Activated CD4-positive, alpha-beta memory T cell treated with anti-CD3 and anti-CD28 coated beads, Interleukin-2, amount 10 ng/mL, durations not matched to agents 7 days and 5 days (primary cell): ENCODE measurements around the gene ATXN2L. TPM values are rescaled to one million over a fixed set of nuclear protein-coding genes. Genes with fewer than 3 reads are reported as not detected.
"Not testable (repeated sequence)": the region's sequence is repeated elsewhere in the genome, so short reads cannot be mapped to it uniquely, and the experiment has no call there.

Experiments used
- CTCF ChIA-PET: fragments of 350-600 bp; sonication (Branson Sonifier 250); formaldehyde crosslinking; loops from one replicate; lab custom pipeline; 2021; ENCODE audit warnings: antibody characterized with exemption, inconsistent platforms; lab: Charles Lee
- POLR2A ChIA-PET: fragments of 350-600 bp; sonication (Branson Sonifier 250); formaldehyde crosslinking; loops from one replicate; lab custom pipeline; 2021; ENCODE audit warnings: antibody characterized with exemption; lab: Charles Lee
- DNase-seq: peaks from one replicate; pipeline ENCODE4 v3.0.0-alpha.2; 2020
- H3K27ac Mint-ChIP-seq: one replicate; pipeline ENCODE4 v1.8.0; 2021; ENCODE audit warnings: mild to moderate bottlenecking, mixed read lengths
- H3K27me3 Mint-ChIP-seq: one replicate; pipeline ENCODE4 v1.8.0; 2021; ENCODE audit warnings: mixed read lengths
- H3K36me3 Mint-ChIP-seq: one replicate; pipeline ENCODE4 v1.8.0; 2021; ENCODE audit warnings: low read depth, mixed read lengths
- H3K4me1 Mint-ChIP-seq: one replicate; pipeline ENCODE4 v1.8.0; 2021; ENCODE audit warnings: mixed read lengths
- H3K4me3 Mint-ChIP-seq: one replicate; pipeline ENCODE4 v1.8.0; 2021; ENCODE audit warnings: mild to moderate bottlenecking, mixed read lengths
- H3K9me3 Mint-ChIP-seq: one replicate; pipeline ENCODE4 v1.8.0; 2021; ENCODE audit warnings: mixed read lengths
- total RNA-seq, 2 experiments: library from RNA; stranded (reverse); gene quantifications; one replicate each; pipeline ENCODE4 v1.2.3, GENCODE V29; 2021

The ATXN2L gene
- total RNA-seq, 2 experiments from 2014 or later = 255 to 267 TPM

DNA sequence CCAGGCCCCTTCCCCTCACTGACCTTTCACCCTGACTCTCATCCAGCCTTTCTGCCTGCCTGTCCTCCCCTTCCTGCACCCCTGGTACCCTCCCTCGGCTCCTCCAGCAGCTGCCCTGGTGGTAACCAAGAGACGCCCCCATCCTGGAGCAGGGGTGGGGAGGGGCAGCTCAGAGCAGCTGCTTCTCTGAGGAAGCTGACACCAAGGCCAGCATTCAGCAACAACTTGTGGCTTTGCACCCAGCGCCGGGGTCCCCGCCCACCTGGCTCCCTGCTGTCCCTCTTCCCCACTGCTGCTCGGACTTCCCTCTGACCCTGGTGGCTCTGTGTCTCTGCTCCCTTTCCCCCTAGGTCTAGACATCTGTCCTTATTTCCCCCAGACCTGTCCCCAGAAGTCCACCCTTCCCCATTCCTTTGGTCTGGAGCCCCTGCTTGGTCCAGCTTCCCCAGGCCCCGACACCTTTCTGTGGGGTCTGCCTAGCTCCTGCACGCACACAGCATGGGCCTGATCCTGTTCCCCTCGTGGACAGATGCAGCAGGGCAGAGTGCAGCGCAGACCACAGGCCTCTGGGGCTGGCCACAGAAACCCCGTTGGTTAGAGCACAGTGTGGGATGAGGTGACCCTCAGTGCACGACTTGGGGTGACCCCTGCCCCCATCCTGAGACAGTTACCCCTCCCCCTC, 54.3 kb downstream of the ATXN2L start:
- H3K36me3 Mint-ChIP-seq = peaks cover 12% of the 10 kb centered on the region
- H3K27ac Mint-ChIP-seq = no peak overlapping the region
- peaks cover 6% of the 10 kb centered on the region for H3K27me3 Mint-ChIP-seq
- no peaks in the 10 kb centered on the region for H3K9me3 Mint-ChIP-seq
- H3K4me1 Mint-ChIP-seq = peaks cover 33% of the 10 kb centered on the region
- ChIA-PET CTCF (no interaction called here), POLR2A (interaction anchor here (1.3 kb wide), 1 partner anchor 48 kb away, joined by 3 read pairs; the partner anchor contains the start of gene RABEP2)
- H3K4me3 Mint-ChIP-seq = no peak overlapping the region
- DNase-seq = no peak

DNA sequence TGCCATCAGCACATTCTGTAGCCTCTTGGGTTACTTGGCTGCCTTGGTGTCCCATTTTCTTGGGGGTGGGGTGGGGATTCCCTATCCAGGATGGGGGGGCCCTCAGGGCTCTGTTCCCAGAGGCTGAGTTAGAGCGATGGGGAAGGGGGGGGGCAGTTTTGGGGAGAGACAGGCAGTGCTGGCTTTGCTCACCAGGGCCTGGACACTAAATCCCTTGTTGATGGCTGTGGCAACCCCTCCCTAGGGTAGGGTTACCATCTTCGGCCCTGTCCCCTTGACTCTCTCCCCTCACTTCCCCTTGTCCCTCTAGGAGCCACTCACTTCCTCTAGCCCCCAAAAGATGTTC, 54.8 kb downstream of the ATXN2L start:
- H3K4me3 Mint-ChIP-seq = peak overlapping the region; percentile 26
- H3K36me3 Mint-ChIP-seq = peaks cover 7% of the 10 kb centered on the region
- H3K27me3 Mint-ChIP-seq = peaks cover 6% of the 10 kb centered on the region
- peaks cover 35% of the 10 kb centered on the region for H3K4me1 Mint-ChIP-seq
- H3K9me3 Mint-ChIP-seq = no peaks in the 10 kb centered on the region
- ChIA-PET CTCF (no interaction called here), POLR2A (interaction anchor here (1.3 kb wide), 1 partner anchor 48 kb away, joined by 3 read pairs; the partner anchor contains the start of gene RABEP2)
- no peak for DNase-seq
- no peak overlapping the region for H3K27ac Mint-ChIP-seq

- Mint-ChIP-seq H3K27ac (no peak within 1 kb of the TSS), H3K9me3 (no peaks in the 10 kb centered on the region), H3K36me3 (peaks cover 4% of the 10 kb centered on the region), H3K27me3 (peaks cover 6% of the 10 kb centered on the region), H3K4me1 (peaks cover 35% of the 10 kb centered on the region), H3K4me3 (peak within 1 kb of the TSS; percentile 88)
- POLR2A ChIA-PET = interaction anchor here (1.2 to 4.0 kb wide), 8 partner anchors 14 to 72 kb away, joined by 3 to 36 read pairs (median 8); partner anchors contain the start of genes ATXN2L, NFATC2IP, RABEP2 and SH2B1
- CTCF ChIA-PET = interaction anchor here (0.7 to 1.7 kb wide), 2 partner anchors 14 to 67 kb away, joined by 5 to 7 read pairs; partner anchors contain the start of gene SH2B1
- no peak for DNase-seq
These were observed 55.5 kb downstream of the ATXN2L start, which contains the start of gene ATP2A1 for GRCh38 chr16:28878083-28878926. TSS of gene ATP2A1 (plus strand) at chr16:28878488. CDS start at chr16:28878672, 184 bp downstream.

DNA sequence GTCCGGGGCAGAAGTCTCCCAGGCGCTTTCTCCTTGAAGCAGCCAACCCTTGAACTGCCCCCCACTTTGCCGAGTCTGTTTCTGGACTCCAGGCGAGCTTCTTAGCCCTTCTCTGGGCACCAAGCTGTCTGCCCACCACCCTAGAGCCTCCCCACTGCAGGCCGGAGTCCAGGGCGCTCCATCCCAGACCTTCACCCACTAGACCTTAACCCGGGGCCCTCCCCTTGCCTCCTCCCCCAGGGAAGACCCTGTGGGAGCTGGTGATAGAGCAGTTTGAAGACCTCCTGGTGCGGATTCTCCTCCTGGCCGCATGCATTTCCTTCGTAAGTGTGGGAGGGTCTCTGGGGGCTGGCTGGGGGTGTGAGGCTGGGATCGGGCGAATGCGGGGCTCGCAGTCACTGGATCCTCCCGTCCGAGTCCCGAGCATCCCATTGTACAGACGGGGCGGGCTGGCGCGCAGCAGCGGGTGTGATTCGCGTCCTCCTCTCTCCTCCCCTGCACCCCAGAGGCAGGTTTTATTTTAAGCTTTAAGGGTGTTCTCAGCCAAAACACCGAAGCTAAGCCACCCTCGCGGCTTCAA, 56.6 kb downstream of the ATXN2L start:
- POLR2A ChIA-PET = interaction anchor here (0.9 to 4.0 kb wide), 12 partner anchors 10 to 1047 kb away, joined by 3 to 36 read pairs (median 6); partner anchors contain the start of genes ATXN2L, KCTD13, NFATC2IP and SH2B1
- H3K27ac Mint-ChIP-seq = no peak overlapping the region
- H3K9me3 Mint-ChIP-seq = no peaks in the 10 kb centered on the region
- H3K27me3 Mint-ChIP-seq = peaks cover 6% of the 10 kb centered on the region
- H3K4me1 Mint-ChIP-seq = peaks cover 35% of the 10 kb centered on the region
- DNase-seq = no peak
- peak overlapping the region; percentile 88 for H3K4me3 Mint-ChIP-seq
- CTCF ChIA-PET = interaction anchor here (0.7 to 1.7 kb wide), 4 partner anchors 15 to 66 kb away, joined by 4 to 7 read pairs (median 4); partner anchors contain the start of genes SH2B1 and TUFM
- peaks cover 1% of the 10 kb centered on the region for H3K36me3 Mint-ChIP-seq

DNA sequence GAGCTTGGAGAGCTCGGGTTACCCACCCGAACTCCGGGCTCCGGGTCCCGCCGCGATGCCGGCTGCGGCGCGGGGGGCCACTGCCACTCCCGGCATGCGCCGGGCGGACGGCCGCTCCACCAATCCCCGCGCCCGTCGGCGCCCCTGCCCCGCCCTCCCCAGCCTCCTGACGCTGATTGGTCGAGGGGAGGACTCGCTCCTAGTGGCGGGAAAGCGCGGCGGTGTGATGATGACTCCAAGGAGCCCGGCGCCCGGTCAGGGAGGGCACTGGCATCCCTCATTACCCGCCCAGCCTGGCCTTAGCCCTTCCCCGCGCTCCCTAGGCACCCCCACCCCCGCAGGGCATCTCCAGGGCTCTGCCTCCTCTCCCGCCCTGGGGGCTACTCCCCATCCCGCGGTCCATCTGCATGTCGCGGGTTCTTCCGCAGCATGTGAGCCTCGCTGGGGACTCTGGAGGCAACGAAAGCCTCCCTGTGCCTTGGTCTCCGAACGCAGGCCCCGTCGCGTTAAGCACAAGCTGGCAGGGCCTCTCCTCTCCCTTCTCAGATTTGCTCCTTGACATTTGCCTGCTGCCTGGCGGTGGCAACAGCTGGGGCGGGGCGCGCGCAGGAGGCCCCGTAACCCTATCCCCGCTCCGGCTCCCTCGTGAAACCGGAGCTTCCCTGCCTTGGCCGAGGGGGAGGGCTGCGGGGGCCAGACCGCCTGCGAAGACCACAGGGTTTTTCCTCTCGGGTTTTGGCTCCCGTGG, 57.2 kb downstream of the ATXN2L start:
- Mint-ChIP-seq H3K4me1 (peaks cover 35% of the 10 kb centered on the region), H3K36me3 (no peaks in the 10 kb centered on the region), H3K9me3 (no peaks in the 10 kb centered on the region), H3K27ac (peak overlapping the region; percentile 26), H3K27me3 (peaks cover 6% of the 10 kb centered on the region), H3K4me3 (peak overlapping the region; percentile 88)
- CTCF ChIA-PET = interaction anchor here (0.9 to 1.7 kb wide), 4 partner anchors 34 to 65 kb away, joined by 4 to 7 read pairs (median 4); partner anchors contain the start of gene TUFM
- peak; percentile 93 for DNase-seq
- POLR2A ChIA-PET = interaction anchor here (0.7 to 4.0 kb wide), 14 partner anchors 9 to 1046 kb away, joined by 3 to 36 read pairs (median 5); partner anchors contain the start of genes ATXN2L, KCTD13, NFATC2IP and SH2B1

DNA sequence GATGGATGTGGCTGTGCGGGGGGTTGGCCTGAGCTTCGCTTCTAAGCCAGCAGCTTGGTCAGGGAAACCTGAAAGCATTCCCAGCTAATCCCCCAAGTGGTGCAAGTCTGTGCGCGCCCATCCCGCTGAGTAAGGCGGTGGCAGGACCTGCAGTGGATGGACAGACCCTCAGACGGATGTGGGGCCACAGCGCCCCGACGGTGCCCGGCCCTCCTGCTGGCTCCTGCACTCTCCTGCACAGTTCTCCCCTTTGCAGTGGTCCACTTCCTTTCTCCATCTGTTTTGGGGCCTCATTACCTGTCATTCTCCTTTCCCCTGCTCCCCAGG, 57.8 kb downstream of the ATXN2L start:
- CTCF ChIA-PET = interaction anchor here (0.9 to 1.4 kb wide), 3 partner anchors 36 to 64 kb away, joined by 4 to 5 read pairs (median 4); no protein-coding TSS in a partner anchor
- H3K27ac Mint-ChIP-seq = no peak overlapping the region
- DNase-seq = no peak
- POLR2A ChIA-PET = interaction anchor here (0.7 to 4.0 kb wide), 8 partner anchors 8 to 1046 kb away, joined by 3 to 36 read pairs (median 7); partner anchors contain the start of genes ATXN2L, KCTD13, SH2B1 and TUFM
- peak overlapping the region; percentile 88 for H3K4me3 Mint-ChIP-seq
- H3K4me1 Mint-ChIP-seq = peaks cover 35% of the 10 kb centered on the region
- H3K36me3 Mint-ChIP-seq = no peaks in the 10 kb centered on the region
- H3K27me3 Mint-ChIP-seq = peaks cover 6% of the 10 kb centered on the region
- no peaks in the 10 kb centered on the region for H3K9me3 Mint-ChIP-seq

DNA sequence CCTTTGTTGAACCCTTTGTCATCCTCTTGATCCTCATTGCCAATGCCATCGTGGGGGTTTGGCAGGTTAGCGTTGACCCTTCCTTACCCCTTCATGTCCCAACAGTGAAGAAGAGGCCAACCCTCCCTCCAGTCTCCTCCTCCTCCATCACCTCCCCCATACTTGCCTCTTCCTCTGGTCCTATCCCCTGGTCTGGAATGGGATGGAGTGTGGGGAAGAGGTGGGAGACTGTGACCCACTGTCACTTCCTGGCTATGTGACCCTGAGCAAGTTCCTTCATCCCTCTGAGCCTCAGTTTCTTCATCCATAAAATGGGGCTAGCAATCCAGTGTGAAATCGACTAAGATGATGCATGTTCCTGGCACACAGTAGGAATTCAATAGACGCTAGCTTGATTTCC, 58.2 kb downstream of the ATXN2L start:
- Mint-ChIP-seq H3K27ac (no peak overlapping the region), H3K27me3 (peaks cover 6% of the 10 kb centered on the region), H3K36me3 (no peaks in the 10 kb centered on the region), H3K9me3 (no peaks in the 10 kb centered on the region), H3K4me1 (peaks cover 35% of the 10 kb centered on the region), H3K4me3 (peak overlapping the region; percentile 88)
- ChIA-PET CTCF (interaction anchor here (0.9 to 1.4 kb wide), 3 partner anchors 36 to 64 kb away, joined by 4 to 5 read pairs (median 4); no protein-coding TSS in a partner anchor), POLR2A (interaction anchor here (0.7 to 4.0 kb wide), 6 partner anchors 8 to 58 kb away, joined by 3 to 36 read pairs (median 10); partner anchors contain the start of genes ATXN2L, SH2B1 and TUFM)
- no peak for DNase-seq

DNA sequence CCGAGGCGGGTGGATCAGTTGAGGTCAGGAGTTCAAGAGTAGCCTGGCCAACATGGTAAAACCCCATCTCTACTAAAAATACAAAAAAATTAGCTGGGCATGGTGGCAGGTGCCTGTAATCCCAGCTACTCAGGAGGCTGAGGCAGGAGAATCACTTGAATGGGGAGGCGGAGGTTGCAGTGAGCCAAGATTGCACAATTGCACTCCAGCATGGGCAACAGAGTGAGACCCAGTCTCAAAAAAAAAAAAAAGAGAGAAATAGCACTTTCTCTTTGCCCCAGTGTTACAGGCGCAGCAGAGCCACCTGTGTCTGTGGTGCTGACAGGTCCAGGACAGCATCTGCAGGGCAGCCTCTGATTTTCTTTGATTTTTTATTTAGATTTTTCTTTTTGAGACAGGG, 58.8 kb downstream of the ATXN2L start:
- not testable (repeated sequence) for H3K27ac Mint-ChIP-seq, DNase-seq, H3K27me3 Mint-ChIP-seq, H3K36me3 Mint-ChIP-seq, H3K9me3 Mint-ChIP-seq
- H3K4me3 Mint-ChIP-seq = peak overlapping the region; percentile 88
- H3K4me1 Mint-ChIP-seq = peaks cover 35% of the 10 kb centered on the region
- ChIA-PET POLR2A (interaction anchor here (4.0 kb wide), 1 partner anchor 17 kb away, joined by 36 read pairs; the partner anchor contains the start of gene SH2B1), CTCF (interaction anchor here (1.3 kb wide), 1 partner anchor 63 kb away, joined by 4 read pairs; no protein-coding TSS in a partner anchor)

DNA sequence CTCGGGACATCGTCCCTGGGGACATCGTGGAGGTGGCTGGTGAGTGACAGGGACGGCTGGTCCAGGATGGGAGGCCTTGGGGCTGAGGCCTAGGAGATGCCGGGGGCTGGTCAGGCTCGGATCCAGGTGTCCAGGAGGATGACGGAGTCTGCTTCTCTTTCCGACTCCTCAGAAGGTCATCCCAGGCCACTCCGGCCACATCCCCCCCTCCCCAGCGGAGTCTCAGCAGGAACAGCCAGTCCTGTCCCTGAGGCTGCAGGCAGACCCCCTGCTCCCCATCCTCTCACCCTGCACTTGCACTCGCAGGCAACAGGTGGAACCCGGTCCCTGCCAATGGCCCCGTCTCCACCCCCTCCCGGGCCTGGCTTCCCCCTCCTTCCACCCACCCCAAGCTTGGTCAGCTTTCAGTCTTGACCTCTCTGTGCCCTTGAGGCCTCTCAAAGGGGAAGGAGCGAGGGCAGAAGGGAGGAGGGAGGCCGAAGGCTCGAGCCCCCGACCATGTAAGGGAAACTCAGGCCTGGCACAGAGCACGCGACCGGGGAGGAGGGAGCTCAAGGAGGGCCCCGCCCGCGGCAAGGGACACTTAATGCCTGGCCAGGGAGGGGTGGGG, 59.9 kb downstream of the ATXN2L start:
- Mint-ChIP-seq H3K27me3 (peaks cover 6% of the 10 kb centered on the region), H3K4me1 (peaks cover 31% of the 10 kb centered on the region), H3K36me3 (no peaks in the 10 kb centered on the region), H3K4me3 (no peak overlapping the region), H3K27ac (no peak overlapping the region), H3K9me3 (no peaks in the 10 kb centered on the region)
- CTCF ChIA-PET = interaction anchor here (0.7 kb wide), 1 partner anchor 63 kb away, joined by 3 read pairs; no protein-coding TSS in a partner anchor
- DNase-seq = no peak
- POLR2A ChIA-PET = interaction anchor here (4.0 kb wide), 1 partner anchor 18 kb away, joined by 36 read pairs; the partner anchor contains the start of gene SH2B1

- DNase-seq = no peak
- Mint-ChIP-seq H3K27me3 (peaks cover 6% of the 10 kb centered on the region), H3K27ac (no peak overlapping the region), H3K36me3 (no peaks in the 10 kb centered on the region), H3K4me3 (no peak overlapping the region), H3K4me1 (peaks cover 26% of the 10 kb centered on the region), H3K9me3 (no peaks in the 10 kb centered on the region)
- ChIA-PET CTCF (interaction anchor here (0.7 to 1.0 kb wide), 2 partner anchors 10 to 62 kb away, joined by 3 to 4 read pairs; no protein-coding TSS in a partner anchor), POLR2A (no interaction called here)
These were observed 60.6 kb downstream of the ATXN2L start for GRCh38 chr16:28883221-28883996.
